ENCODE results near the gene RBM4. TPM values are rescaled to one million over a fixed set of nuclear protein-coding genes. Genes with fewer than 3 reads are reported as not detected.

RBM4 gene
- total RNA-seq, 1 experiment from 2014 or later, result 272 TPM

GRCh38 chr11:66646828-66647227, 8.3 kb downstream of the RBM4 start:
- Mint-ChIP-seq H3K36me3 (ENCODE audit: insufficient read depth in 1 of 3, low read depth in 3 of 3) (peaks cover 75 to 95% (median 93%) of the 10 kb centered on the region in 3 experiments), H3K9me3 (no peaks in the 10 kb centered on the region), H3K27me3 (ENCODE audit: low read depth) (no peaks in the 10 kb centered on the region), H3K4me1 (peaks cover 40 to 44% of the 10 kb centered on the region in 2 experiments), H3K27ac (peak overlapping the region in 1 of 3 experiments; percentile 71; a peak in 2 of 7 replicates), H3K4me3 (no peak overlapping the region)
- H4K20me1 ChIP-seq (ENCODE audit: control insufficient read depth, insufficient read depth, insufficient read length), result no peaks in the 10 kb centered on the region
- no peak overlapping the region for H3K14ac ChIP-seq (ENCODE audit: insufficient read depth, low read length)
- no peak overlapping the region for H3K18ac ChIP-seq (ENCODE audit: insufficient read length, low read depth, low read length)
- H3K56ac ChIP-seq (ENCODE audit: insufficient read length, low read depth, low read length), result no peak overlapping the region
- no peak overlapping the region for H3T11ph ChIP-seq (ENCODE audit: low read length)
- no peak overlapping the region for H2BK20ac ChIP-seq (ENCODE audit: low read depth, low read length, poor library complexity, severe bottlenecking)
- no peak overlapping the region for H2BK120ac ChIP-seq (ENCODE audit: low read depth, low read length, poor library complexity, severe bottlenecking)
- no peak overlapping the region for H3K27ac ChIP-seq (ENCODE audit: insufficient read length, low read depth, low read length)
- H2BK15ac ChIP-seq (ENCODE audit: low read depth, low read length), result no peak overlapping the region
- no peak overlapping the region for H2AFZ ChIP-seq (ENCODE audit: low read length)
- no peak overlapping the region for H3K4me2 ChIP-seq (ENCODE audit: insufficient read depth, insufficient read length, low read length)
- no peak for DNase-seq
- no peaks in the 10 kb centered on the region for H3K23me2 ChIP-seq (ENCODE audit: insufficient read length, low read depth, low read length, poor library complexity, severe bottlenecking)
- no CpG with 5 or more reads among the region's 4 CpGs for WGBS (ENCODE audit: extremely low coverage, insufficient read length, low lambda C conversion rate)
- no peak overlapping the region for H2BK5ac ChIP-seq (ENCODE audit: insufficient read length, low read length)
- H2BK12ac ChIP-seq (ENCODE audit: insufficient read length, low read depth, low read length), result no peak overlapping the region
- H3K27me3 ChIP-seq (ENCODE audit: insufficient read depth, low read length), result no peaks in the 10 kb centered on the region
- H4K91ac ChIP-seq (ENCODE audit: insufficient read length, low read depth, low read length), result no peak overlapping the region
- H3K79me2 ChIP-seq (ENCODE audit: insufficient read depth, low read length), result peaks cover 44% of the 10 kb centered on the region
- H4K8ac ChIP-seq (replicated peaks; ENCODE audit: insufficient read length, low read depth, low read length), result no peak overlapping the region
- no peak overlapping the region for H2AK5ac ChIP-seq (ENCODE audit: insufficient read length, low read length)
- H3K4me1 ChIP-seq (ENCODE audit: insufficient read depth, low read length), result no peaks in the 10 kb centered on the region
- peaks cover 2% of the 10 kb centered on the region for H3K79me1 ChIP-seq (ENCODE audit: insufficient read depth, low read depth, low read length, poor library complexity, severe bottlenecking)
- H3K23ac ChIP-seq (ENCODE audit: insufficient read length, low read depth, low read length), result no peak overlapping the region
- no peaks in the 10 kb centered on the region for H3K9me3 ChIP-seq (ENCODE audit: control insufficient read depth, low read depth, low read length)
- TF ChIP-seq, protein P1, sequence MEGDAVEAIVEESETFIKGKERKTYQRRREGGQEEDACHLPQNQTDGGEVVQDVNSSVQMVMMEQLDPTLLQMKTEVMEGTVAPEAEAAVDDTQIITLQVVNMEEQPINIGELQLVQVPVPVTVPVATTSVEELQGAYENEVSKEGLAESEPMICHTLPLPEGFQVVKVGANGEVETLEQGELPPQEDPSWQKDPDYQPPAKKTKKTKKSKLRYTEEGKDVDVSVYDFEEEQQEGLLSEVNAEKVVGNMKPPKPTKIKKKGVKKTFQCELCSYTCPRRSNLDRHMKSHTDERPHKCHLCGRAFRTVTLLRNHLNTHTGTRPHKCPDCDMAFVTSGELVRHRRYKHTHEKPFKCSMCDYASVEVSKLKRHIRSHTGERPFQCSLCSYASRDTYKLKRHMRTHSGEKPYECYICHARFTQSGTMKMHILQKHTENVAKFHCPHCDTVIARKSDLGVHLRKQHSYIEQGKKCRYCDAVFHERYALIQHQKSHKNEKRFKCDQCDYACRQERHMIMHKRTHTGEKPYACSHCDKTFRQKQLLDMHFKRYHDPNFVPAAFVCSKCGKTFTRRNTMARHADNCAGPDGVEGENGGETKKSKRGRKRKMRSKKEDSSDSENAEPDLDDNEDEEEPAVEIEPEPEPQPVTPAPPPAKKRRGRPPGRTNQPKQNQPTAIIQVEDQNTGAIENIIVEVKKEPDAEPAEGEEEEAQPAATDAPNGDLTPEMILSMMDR (conservative IDR thresholded peaks at IDR 0.05), result no peak
- no peak overlapping the region for H3K9ac ChIP-seq (ENCODE audit: extremely low read depth, insufficient read length, low read length)
- no peak overlapping the region for H4K5ac ChIP-seq (ENCODE audit: insufficient read length, low read depth, low read length)
- H3K4ac ChIP-seq (ENCODE audit: low read depth, low read length), result no peak overlapping the region
